Measurements from ENCODE around the gene DDI2. TPM values are rescaled to one million over a fixed set of nuclear protein-coding genes. Genes with fewer than 3 reads are reported as not detected.

DDI2 gene
- polyA plus RNA-seq, 1 experiment, result 6.4 TPM

DNA sequence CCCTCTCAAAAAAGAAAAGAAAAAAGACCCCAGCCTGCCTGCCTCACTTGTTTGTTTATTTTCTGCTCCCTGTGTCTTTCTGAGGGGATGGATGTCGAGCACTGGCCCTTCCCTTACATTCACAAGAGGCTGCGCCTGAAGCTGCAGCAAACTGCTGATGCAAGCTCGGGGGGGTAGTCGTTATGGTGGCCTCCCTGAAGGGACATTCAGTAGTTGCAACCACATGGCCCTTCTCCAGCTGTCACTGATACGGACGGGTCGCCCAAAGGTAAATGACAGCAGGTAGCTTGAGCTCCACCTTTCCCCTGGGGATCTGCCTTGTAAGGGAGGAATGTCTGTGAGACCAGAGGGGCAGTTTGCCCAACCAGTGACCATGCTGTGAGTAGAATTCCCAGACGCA, 84.5 kb downstream of the DDI2 start:
- TF ChIP-seq CTCF (IDR thresholded peaks at IDR 0.05; ENCODE audit: insufficient read depth, low read depth, low read length), result no peak
- peaks cover 6% of the 10 kb centered on the region for H3K36me3 ChIP-seq (ENCODE audit: control insufficient read depth, insufficient read depth, low read length)
- DNase-seq (ENCODE audit: low read depth), result no peak
- H3K4me3 ChIP-seq (ENCODE audit: low read depth, low read length), result no peak overlapping the region
- H3K27me3 ChIP-seq (ENCODE audit: control insufficient read depth, insufficient read depth, low read length), result no peaks in the 10 kb centered on the region
- ChIA-PET CTCF (interaction anchor here (0.6 to 1.1 kb wide), 2 partner anchors 10 to 60 kb away, joined by 3 read pairs; no protein-coding TSS in a partner anchor), POLR2A (no interaction called here)

- ChIA-PET CTCF (interaction anchor here (0.9 to 1.1 kb wide), 2 partner anchors 10 to 11 kb away, joined by 3 read pairs; no protein-coding TSS in a partner anchor), POLR2A (no interaction called here)
- H3K27me3 ChIP-seq (ENCODE audit: control insufficient read depth, insufficient read depth, low read length), result no peaks in the 10 kb centered on the region
- no peak for DNase-seq (ENCODE audit: low read depth)
- H3K4me3 ChIP-seq (ENCODE audit: low read depth, low read length), result no peak overlapping the region
- TF ChIP-seq CTCF (IDR thresholded peaks at IDR 0.05; ENCODE audit: insufficient read depth, low read depth, low read length), result peak; percentile 26; the same call in 1 of the 2 replicates
- peaks cover 5% of the 10 kb centered on the region for H3K36me3 ChIP-seq (ENCODE audit: control insufficient read depth, insufficient read depth, low read length)
Observed at GRCh38 chr1:15702722-15703550, 85.7 kb downstream of the DDI2 start.

- H3K27me3 ChIP-seq (ENCODE audit: control insufficient read depth, insufficient read depth, low read length), result no peaks in the 10 kb centered on the region
- DNase-seq (ENCODE audit: low read depth), result peak; percentile 72
- H3K4me3 ChIP-seq (ENCODE audit: low read depth, low read length), result no peak overlapping the region
- TF ChIP-seq CTCF (IDR thresholded peaks at IDR 0.05; ENCODE audit: insufficient read depth, low read depth, low read length), result no peak
- peaks cover 5% of the 10 kb centered on the region for H3K36me3 ChIP-seq (ENCODE audit: control insufficient read depth, insufficient read depth, low read length)
- POLR2A ChIA-PET, result interaction anchor here (0.5 to 0.6 kb wide), 2 partner anchors 9 to 100 kb away, joined by 3 to 5 read pairs; no protein-coding TSS in a partner anchor
- CTCF ChIA-PET, result no interaction called here
Observed at GRCh38 chr1:15703562-15703961, 86.3 kb downstream of the DDI2 start.

GRCh38 chr1:15704526-15705183, 87.4 kb downstream of the DDI2 start:
- CTCF ChIA-PET, result no interaction called here
- no peak for DNase-seq (ENCODE audit: low read depth)
- H3K36me3 ChIP-seq (ENCODE audit: control insufficient read depth, insufficient read depth, low read length), result peaks cover 5% of the 10 kb centered on the region
- no peaks in the 10 kb centered on the region for H3K27me3 ChIP-seq (ENCODE audit: control insufficient read depth, insufficient read depth, low read length)
- H3K4me3 ChIP-seq (ENCODE audit: low read depth, low read length), result no peak overlapping the region
- POLR2A ChIA-PET, result no interaction called here
- no peak for TF ChIP-seq CTCF (IDR thresholded peaks at IDR 0.05; ENCODE audit: insufficient read depth, low read depth, low read length)

GRCh38 chr1:15705184-15705566, 87.9 kb downstream of the DDI2 start:
- Histone ChIP-seq H3K36me3 (ENCODE audit: control insufficient read depth, insufficient read depth, low read length) (peaks cover 5% of the 10 kb centered on the region), H3K4me3 (ENCODE audit: low read depth, low read length) (no peak overlapping the region), H3K27me3 (ENCODE audit: control insufficient read depth, insufficient read depth, low read length) (no peaks in the 10 kb centered on the region)
- no peak for TF ChIP-seq CTCF (IDR thresholded peaks at IDR 0.05; ENCODE audit: insufficient read depth, low read depth, low read length)
- POLR2A ChIA-PET, result no interaction called here
- CTCF ChIA-PET, result interaction anchor here (1.0 kb wide), 1 partner anchor 9 kb away, joined by 3 read pairs; no protein-coding TSS in a partner anchor
- no peak for DNase-seq (ENCODE audit: low read depth)

All from BJ (cell line).